Heart right ventricle (tissue), 16 donors: ENCODE results near the gene SLAMF9. TPM values are rescaled to one million over a fixed set of nuclear protein-coding genes. Genes with fewer than 3 reads are reported as not detected.

Source experiments
- ATAC-seq, 8 donors: fragments of 200-7000 bp; cut with Tn5 transposase; one replicate each; pipeline ENCODE4 v1.9.1; 2020; ENCODE audit warnings: mild to moderate bottlenecking in 8 of 8, moderate library complexity in 8 of 8, moderate number of reproducible peaks in 1 of 8
- DNase-seq, 2 donors: peaks; one replicate each; pipeline ENCODE4 v3.0.0-alpha.2; 2020
- H3K27ac ChIP-seq, 10 donors: fragments of 200-600 bp; sonication (generic) in 2 of 10; one replicate each; pipeline versions ENCODE4 v1.5.0 to v1.8.0; 2020 to 2022; ENCODE audit warnings: mild to moderate bottlenecking in 3 of 10
- H3K27me3 ChIP-seq, 7 donors: fragments of 200-600 bp; one replicate each; pipeline ENCODE4 v1.8.0; 2021 to 2022; ENCODE audit warnings: mild to moderate bottlenecking in 2 of 7
- H3K36me3 ChIP-seq, 9 donors: fragments of 200-600 bp; sonication (generic) in 1 of 9; one replicate each; pipeline versions ENCODE4 v1.5.0 to v1.8.0; 2020 to 2022; ENCODE audit warnings: mild to moderate bottlenecking in 2 of 9
- H3K4me1 ChIP-seq, 9 donors: fragments of 200-600 bp; sonication (generic) in 1 of 9; one replicate each; pipeline versions ENCODE4 v1.5.0 to v1.8.0; 2020 to 2022; ENCODE audit warnings: mild to moderate bottlenecking in 4 of 9
- H3K4me3 ChIP-seq, 10 donors: fragments of 200-600 bp; sonication (generic) in 2 of 10; one replicate each; pipeline versions ENCODE4 v1.5.0 to v1.8.0; 2020 to 2022; ENCODE audit warnings: mild to moderate bottlenecking in 7 of 10, moderate library complexity in 2 of 10
- H3K9me3 ChIP-seq, 11 donors: fragments of 200-600 bp in 10 of 11; sonication (generic) in 2 of 11; one replicate each; pipeline versions ENCODE4 v1.5.0 to v1.8.0; 2013 to 2022; ENCODE audit warnings: mild to moderate bottlenecking in 2 of 11, control low read depth in 1 of 11, moderate library complexity in 1 of 11
- CTCF ChIP-seq, 9 donors: fragments of 200-600 bp; sonication (generic) in 2 of 9; IDR thresholded peaks; one replicate each; pipeline versions ENCODE4 v1.5.0 to v1.8.0; 2021 to 2022; ENCODE audit warnings: antibody characterized with exemption in 9 of 9, mild to moderate bottlenecking in 5 of 9, moderate library complexity in 1 of 9
- whole genome bisulfite sequencing, 2 donors: extraction: QIAGEN DNeasy Blood & Tissue Kit; methylation state at CpG; one replicate each; pipeline ENCODE4 v1.1.7; 2013; ENCODE audit warnings: inconsistent platforms in 1 of 2; 5-methylcytosine and 5-hydroxymethylcytosine counted together
- intact Hi-C, 10 donors: fragments of 100-400 bp; cut with DNase I; formaldehyde crosslinking; loops; one replicate each; pipeline versions ENCODE4 v1.11.1 to v1.14.2; 2022
- polyA plus RNA-seq, 2 donors: library from polyadenylated mRNA; stranded (reverse); fragments of 200-250 nt; gene quantifications; one replicate each; pipeline ENCODE4 v1.2.3, GENCODE V29; 2013
- total RNA-seq, 10 donors: library from RNA; stranded (reverse); fragmentation: NEBNext Ultra II Directional in 3 of 10; extraction: Animal tissue kit (Norgen Biotek cat#: 25700) in 3 of 10; gene quantifications; one replicate each; pipeline versions ENCODE4 v1.2.1 to v1.2.4, GENCODE V29; 2021 to 2023
- donor health status: Arrhythmogenic right ventricular cardiomyopathy.
- donor health status: ischemic (EF 13 %, LVEDD 7.1; RV severe dilation, severe dysfunction).
- donor health status: healthy with polysubstance abuse.
- donor health status: DM: no; HTN: yes; CAD: no.
- donor health status: DM: no; HTN: no; CAD: no.
- donor health status: ischemic (EF 25% LVEDD 6.9; RV normal size, moderate dysfunction).
- donor health status: ischemic (EF 25% LVEDD 5.7; RV mildly dilated, moderate dysfunction).
- donor health status: healthy.
- donor health status: DM: yes; HTN: yes; CAD: no.
- donor health status: Ischemic cardiomyopathy.
- donor health status: ischemic (EF 35%, LVEDD 5.7; RV mildly dilated, moderate dysfunction).
- donor health status: nonischemic (EF 11% LVEDD 7.7; RV severe dilation, severe dysfunction).
- donor health status: DM: yes; HTN: yes; CAD: no.
- donor health status: PGD.
- donor health status: ischemic (EF 29% LVEDD 5.4; RV normal size, mild dysfunction).
- donor health status: nonischemic (EF 23%, LVEDD 6.1; RV moderate dilation, normal function).

Gene SLAMF9
- total and polyA plus RNA-seq, 12 donors, result 0.13 TPM; not detected in 11

- ATAC-seq (no peak), DNase-seq (no peak)
- no peak for TF ChIP-seq CTCF (IDR thresholded peaks at IDR 0.05)
- Histone ChIP-seq H3K4me3 (no peak overlapping the region), H3K27ac (no peak overlapping the region), H3K4me1 (peaks cover 0 to 6% (median 0%) of the 10 kb centered on the region in 9 donors), H3K36me3 (no peaks in the 10 kb centered on the region), H3K9me3 (no peaks in the 10 kb centered on the region), H3K27me3 (peaks cover 0 to 9% (median 0%) of the 10 kb centered on the region in 7 donors)
- 94 to 100% methylated on average over 1 of the region's 1 CpG for WGBS, 2 donors
- intact Hi-C loops, result no loop called here
These were observed 32.5 kb upstream of the SLAMF9 start for GRCh38 chr1:159986531-159986930.

GRCh38 chr1:159986093-159986492 lies 32.1 kb upstream of the SLAMF9 start:
- no peak overlapping the region for H3K4me3 ChIP-seq
- H3K27ac ChIP-seq, result no peak overlapping the region
- intact Hi-C loops, result no loop called here
- WGBS, 2 donors, result 64 to 80% methylated on average over 2 of the region's 2 CpGs
- ATAC-seq, result no peak
- DNase-seq, result no peak
- no peak for TF ChIP-seq CTCF (IDR thresholded peaks at IDR 0.05)
- H3K36me3 ChIP-seq, result no peaks in the 10 kb centered on the region
- H3K27me3 ChIP-seq, result peaks cover 0 to 9% (median 0%) of the 10 kb centered on the region in 7 donors
- H3K9me3 ChIP-seq, result no peaks in the 10 kb centered on the region
- H3K4me1 ChIP-seq, result peaks cover 0 to 1% (median 0%) of the 10 kb centered on the region in 9 donors

- DNase-seq (no peak), ATAC-seq (no peak)
- H3K4me1 ChIP-seq, result no peaks in the 10 kb centered on the region
- intact Hi-C loops, result no loop called here
- no peak overlapping the region for H3K27ac ChIP-seq
- H3K4me3 ChIP-seq, result no peak overlapping the region
- H3K27me3 ChIP-seq, result peaks cover 0 to 9% (median 0%) of the 10 kb centered on the region in 7 donors
- 93% methylated on average over 6 of the region's 6 CpGs for WGBS, 2 donors
- TF ChIP-seq CTCF (IDR thresholded peaks at IDR 0.05), result no peak
- H3K9me3 ChIP-seq, result no peaks in the 10 kb centered on the region
- H3K36me3 ChIP-seq, result no peaks in the 10 kb centered on the region
These were observed 31.4 kb upstream of the SLAMF9 start for GRCh38 chr1:159985473-159985872.

- Histone ChIP-seq H3K36me3 (no peaks in the 10 kb centered on the region), H3K4me1 (no peaks in the 10 kb centered on the region), H3K4me3 (no peak overlapping the region), H3K27me3 (peaks cover 0 to 14% (median 0%) of the 10 kb centered on the region in 7 donors), H3K9me3 (no peaks in the 10 kb centered on the region), H3K27ac (no peak overlapping the region)
- no peak for DNase-seq
- 69 to 75% methylated on average over 5 of the region's 5 CpGs for WGBS, 2 donors
- TF ChIP-seq CTCF (IDR thresholded peaks at IDR 0.05), result no peak
- no peak for ATAC-seq
- intact Hi-C loops, result no loop called here
These were observed 29.6 kb upstream of the SLAMF9 start for GRCh38 chr1:159983681-159984080.
